NOMO-1 (cell line): ENCODE results near the gene SLC51B.
"Not testable (repeated sequence)": the region's sequence is repeated elsewhere in the genome, so short reads cannot be mapped to it uniquely, and the experiment has no call there.

Experiments used
- DNase-seq, 2 experiments: peaks; one replicate each; lab custom pipeline; 2025; ENCODE audit not compliant: unreplicated experiment in 2 of 2; lab: John Stamatoyannopoulos, UW

Gene SLC51B

GRCh38 chr15:65096481-65097385 lies 51.5 kb downstream of the SLC51B start:
- DNase-seq = no peak

DNA sequence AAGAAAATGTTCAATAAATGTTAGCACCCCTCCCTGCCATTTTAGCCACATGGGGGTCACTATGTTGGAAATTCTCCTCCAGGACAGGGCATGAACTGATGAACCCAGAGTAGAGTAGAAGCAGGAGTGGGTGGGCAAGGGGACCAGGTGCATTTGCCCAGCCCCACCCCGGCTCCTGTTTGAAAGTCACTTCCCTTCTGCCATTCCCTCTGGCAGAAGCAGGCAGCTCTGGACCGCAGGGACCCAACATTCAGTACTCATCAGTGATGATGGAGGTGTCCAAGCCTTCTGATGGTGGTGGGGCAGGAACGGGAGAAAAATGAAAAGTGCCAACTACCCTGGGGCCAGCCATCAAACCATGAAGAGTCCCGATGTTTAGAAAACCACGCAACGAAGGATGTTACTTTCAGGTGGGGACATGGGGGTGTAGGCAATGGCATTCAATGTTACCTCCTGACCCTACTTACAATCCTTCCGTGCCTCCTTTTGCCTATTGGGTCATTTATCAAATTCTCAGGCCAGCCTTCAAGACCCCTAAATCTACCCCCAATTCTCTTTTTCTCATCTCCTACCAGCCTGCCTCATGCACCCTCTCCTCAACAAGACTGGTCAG lies 52.6 kb downstream of the SLC51B start:
- DNase-seq = no peak

DNA sequence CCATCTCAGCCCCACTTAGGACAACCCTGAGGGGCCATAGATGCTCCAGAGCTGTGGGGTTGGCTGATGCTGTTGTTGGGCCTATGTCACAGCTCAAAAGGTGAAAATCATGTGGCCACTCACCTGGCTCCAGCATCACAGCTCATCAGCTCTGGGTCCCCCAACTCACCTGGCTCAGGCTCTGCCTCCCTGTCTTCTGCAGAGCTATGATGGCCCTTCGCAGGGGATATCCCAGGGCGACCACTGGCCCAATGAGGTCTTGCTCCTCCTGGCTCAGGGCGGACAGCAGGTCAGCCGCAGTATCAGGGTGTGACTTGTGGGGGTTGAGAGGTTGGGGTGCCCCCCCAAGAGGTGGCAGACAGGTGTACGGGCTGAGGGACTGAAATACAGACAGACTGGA lies 54.1 kb downstream of the SLC51B start:
- no peak for DNase-seq

DNA sequence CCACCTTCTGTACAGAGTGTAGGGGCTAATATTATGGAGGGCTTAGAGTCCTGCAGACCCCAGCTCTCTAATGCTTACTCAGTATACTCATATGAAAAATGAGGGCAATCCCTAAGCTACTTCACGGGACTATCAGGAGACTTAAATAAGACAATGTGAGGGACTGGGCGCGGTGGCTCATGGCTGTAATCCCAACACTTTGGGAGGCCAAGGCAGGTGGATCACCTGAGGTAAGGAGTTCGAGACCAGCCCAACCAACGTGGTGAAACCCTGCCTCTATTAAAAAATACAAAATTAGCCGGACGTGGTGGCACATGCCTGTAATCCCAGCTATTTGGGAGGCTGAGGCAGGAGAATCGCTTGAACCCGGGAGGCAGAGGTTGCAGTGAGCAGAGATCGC lies 54.6 kb downstream of the SLC51B start:
- DNase-seq = not testable (repeated sequence)

DNA sequence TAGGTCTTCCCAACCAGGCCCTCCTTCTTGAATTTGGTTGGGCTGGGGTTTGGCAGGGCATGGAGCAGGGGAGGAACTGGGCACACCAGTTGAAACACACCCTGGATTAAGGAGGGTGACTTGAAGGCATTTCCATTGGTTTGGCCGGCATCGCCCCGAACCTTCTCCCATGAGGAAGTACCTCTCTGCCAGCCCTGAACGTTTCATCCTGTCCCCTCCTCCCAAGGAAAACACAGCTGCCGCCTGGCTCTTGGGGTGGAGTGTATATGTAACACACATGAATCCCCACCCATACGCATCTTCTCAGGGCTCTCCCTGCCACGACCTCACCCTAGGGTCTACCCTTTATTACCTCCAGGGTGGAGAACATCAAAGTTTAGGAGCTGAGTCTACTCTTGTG lies 55.3 kb downstream of the SLC51B start:
- no peak for DNase-seq

- peak in 1 of 2 experiments; percentile 63 for DNase-seq
Observed at GRCh38 chr15:65101411-65101890, 56.3 kb downstream of the SLC51B start.

- no peak for DNase-seq
Observed at GRCh38 chr15:65101891-65102708, 56.9 kb downstream of the SLC51B start.

- no peak for DNase-seq
Observed at GRCh38 chr15:65102912-65103311, 57.7 kb downstream of the SLC51B start.
